Measurements from ENCODE around the gene NDUFV1. TPM values are rescaled to one million over a fixed set of nuclear protein-coding genes. Genes with fewer than 3 reads are reported as not detected.
A peak's percentile ranks its signal among the peaks of the same experiment; 100 is the strongest.
"Not testable (repeated sequence)": the region's sequence is repeated elsewhere in the genome, so short reads cannot be mapped to it uniquely, and the experiment has no call there.

The NDUFV1 gene
- total and polyA plus RNA-seq, 12 donors, result 295 to 712 (median 613) TPM

- Histone ChIP-seq H3K27ac (peak overlapping the region in 1 of 10 donors; percentile 56), H3K4me1 (peaks cover 8 to 36% (median 18%) of the 10 kb centered on the region in 9 donors), H3K36me3 (peaks cover 0 to 11% (median 4%) of the 10 kb centered on the region in 9 donors), H3K27me3 (peaks cover 0 to 17% (median 12%) of the 10 kb centered on the region in 7 donors), H3K9me3 (no peaks in the 10 kb centered on the region), H3K4me3 (no peak overlapping the region)
- intact Hi-C loops (cut with DNase I), result no loop called here
- DNase-seq (no peak), ATAC-seq (no peak)
- 54 to 66% methylated on average over 7 of the region's 7 CpGs for WGBS, 2 donors
- TF ChIP-seq CTCF (IDR thresholded peaks at IDR 0.05), result no peak
These were observed 10.7 kb downstream of the NDUFV1 start for GRCh38 chr11:67617243-67617953.

DNA sequence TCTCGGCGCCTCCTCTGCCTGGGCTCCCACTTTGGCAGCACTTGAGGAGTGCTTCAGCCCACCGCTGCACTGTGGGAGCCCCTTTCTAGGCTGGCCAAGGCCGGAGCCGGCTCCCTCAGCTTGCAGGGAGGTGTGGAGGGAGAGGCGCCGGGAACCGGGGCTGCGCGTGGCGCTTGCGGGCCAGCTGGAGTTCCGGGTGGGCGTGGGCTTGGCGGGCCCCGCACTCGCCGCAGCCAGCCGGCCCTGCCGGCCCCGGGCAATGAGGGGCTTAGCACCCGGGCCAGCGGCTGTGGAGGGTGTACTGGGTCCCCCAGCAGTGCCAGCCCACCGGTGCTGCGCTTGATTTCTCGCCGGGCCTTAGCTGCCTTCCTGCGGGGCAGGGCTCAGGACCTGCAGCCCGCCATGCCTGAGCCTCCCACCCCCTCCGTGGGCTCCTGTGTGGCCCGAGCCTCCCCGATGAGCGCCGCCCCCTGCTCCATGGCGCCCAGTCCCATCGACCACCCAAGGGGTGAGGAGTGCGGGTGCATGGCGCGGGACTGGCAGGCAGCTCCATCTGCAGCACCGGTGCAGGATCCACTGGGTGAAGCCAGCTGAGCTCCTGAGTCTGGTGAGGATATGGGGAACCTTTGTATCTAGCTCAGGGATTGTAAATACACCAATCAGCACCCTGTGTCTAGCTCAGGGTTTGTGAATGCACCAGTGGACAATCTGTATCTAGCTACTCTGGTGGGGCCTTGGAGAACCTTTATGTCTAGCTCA lies 12.3 kb downstream of the NDUFV1 start:
- H3K36me3 ChIP-seq; H3K4me3 ChIP-seq; H3K27ac ChIP-seq; H3K9me3 ChIP-seq; intact Hi-C loops (cut with DNase I); ATAC-seq; DNase-seq: not testable (repeated sequence)
- peaks cover 0 to 17% (median 12%) of the 10 kb centered on the region in 7 donors for H3K27me3 ChIP-seq
- H3K4me1 ChIP-seq, result peaks cover 4 to 29% (median 12%) of the 10 kb centered on the region in 9 donors
- 90 to 92% methylated on average over 33 to 40 of the region's 40 CpGs for WGBS, 2 donors

DNA sequence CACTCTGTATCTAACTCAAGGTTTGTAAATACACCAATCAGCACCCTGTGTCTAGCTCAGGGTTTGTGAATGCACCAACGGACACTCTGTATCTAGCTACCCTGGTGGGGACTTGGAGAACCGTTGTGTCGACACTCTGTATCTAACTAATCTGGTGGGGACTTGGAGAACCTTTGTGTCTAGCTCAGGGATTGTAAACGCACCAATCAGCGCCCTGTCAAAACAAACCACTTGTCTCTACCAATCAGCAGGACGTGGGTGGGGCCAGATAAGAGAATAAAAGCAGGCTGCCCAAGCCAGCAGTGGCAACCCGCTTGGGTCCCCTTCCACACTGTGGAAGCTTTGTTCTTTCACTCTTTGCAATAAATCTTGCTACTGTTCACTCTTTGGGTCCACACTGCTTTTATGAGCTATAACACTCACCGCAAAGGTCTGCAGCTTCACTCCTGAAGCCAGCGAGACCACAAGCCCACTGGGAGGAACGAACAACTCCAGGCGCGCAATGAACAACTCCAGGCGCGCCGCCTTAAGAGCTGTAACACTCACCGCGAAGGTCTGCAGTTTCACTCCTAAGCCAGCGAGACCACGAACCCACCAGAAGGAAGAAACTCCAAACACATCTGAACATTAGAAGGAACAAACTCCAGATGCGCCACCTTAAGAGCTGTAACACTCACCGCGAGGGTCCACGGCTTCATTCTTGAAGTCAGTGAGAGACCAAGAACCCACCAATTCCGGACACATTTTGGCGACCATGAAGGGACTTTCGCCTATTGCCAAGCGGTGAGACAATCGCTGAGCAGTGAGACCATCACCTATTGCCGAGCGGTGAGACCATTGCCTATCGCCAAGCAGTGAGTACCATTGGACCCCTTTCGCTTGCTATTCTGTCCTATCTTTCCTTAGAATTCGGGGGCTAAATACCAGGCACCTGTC lies 13.2 kb downstream of the NDUFV1 start:
- DNase-seq; H3K4me3 ChIP-seq; intact Hi-C loops (cut with DNase I); H3K27ac ChIP-seq; H3K9me3 ChIP-seq; ATAC-seq; H3K36me3 ChIP-seq: not testable (repeated sequence)
- 85 to 90% methylated on average over 33 of the region's 33 CpGs for WGBS, 2 donors
- peaks cover 0 to 15% (median 8%) of the 10 kb centered on the region in 7 donors for H3K27me3 ChIP-seq
- H3K4me1 ChIP-seq, result peaks cover 0 to 22% (median 8%) of the 10 kb centered on the region in 9 donors

DNA sequence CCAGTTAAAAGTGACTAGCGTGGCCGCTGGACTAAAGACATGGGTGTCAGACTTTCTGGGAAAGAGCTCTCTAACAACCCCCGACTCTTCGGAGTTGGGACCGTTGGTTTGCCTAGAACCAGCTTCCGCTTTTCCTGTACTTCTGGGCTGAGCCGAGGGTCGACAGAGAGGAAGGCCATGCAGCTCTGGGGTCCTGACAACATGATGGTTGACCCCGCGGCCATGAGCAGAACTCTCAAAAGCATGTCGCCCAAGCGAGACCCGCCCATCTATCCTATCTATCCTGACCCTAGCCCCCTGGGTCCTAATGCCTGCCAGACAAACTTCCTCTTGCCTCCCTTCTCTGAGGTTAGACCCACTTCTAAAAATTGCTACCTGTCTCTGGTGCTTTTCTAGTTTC lies 13.9 kb downstream of the NDUFV1 start:
- H3K4me3 ChIP-seq; H3K9me3 ChIP-seq; ATAC-seq; H3K27ac ChIP-seq; H3K27me3 ChIP-seq; DNase-seq; H3K36me3 ChIP-seq; intact Hi-C loops (cut with DNase I): not testable (repeated sequence)
- H3K4me1 ChIP-seq, result peaks cover 0 to 20% (median 7%) of the 10 kb centered on the region in 9 donors
- 86 to 90% methylated on average over 13 of the region's 13 CpGs for WGBS, 2 donors

DNA sequence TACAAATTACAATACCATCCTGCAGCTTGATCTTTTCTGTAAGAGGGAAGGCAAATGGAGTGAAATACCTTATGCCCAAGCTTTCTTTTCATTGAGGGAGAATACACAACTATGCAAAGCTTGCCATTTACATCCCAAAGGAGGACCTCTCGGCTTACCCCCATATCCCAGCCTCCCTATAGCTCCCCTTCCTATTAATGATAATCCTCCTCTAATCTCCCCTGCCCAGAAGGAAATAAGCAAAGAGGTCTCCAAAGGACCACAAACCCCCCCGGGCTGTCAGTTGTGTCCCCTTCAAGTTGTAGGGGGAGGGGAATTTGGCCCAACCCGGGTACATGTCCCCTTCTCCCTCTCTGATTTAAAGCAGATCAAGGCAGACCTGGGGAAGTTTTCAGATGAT lies 15.2 kb downstream of the NDUFV1 start:
- DNase-seq; H3K36me3 ChIP-seq; intact Hi-C loops (cut with DNase I); ATAC-seq; H3K27ac ChIP-seq; H3K27me3 ChIP-seq; H3K4me1 ChIP-seq; H3K4me3 ChIP-seq; H3K9me3 ChIP-seq: not testable (repeated sequence)
- WGBS, 2 donors, result 56 to 61% methylated on average over 3 of the region's 3 CpGs

GRCh38 chr11:67622905-67623304 lies 16.2 kb downstream of the NDUFV1 start:
- 26 to 54% methylated on average over 7 of the region's 7 CpGs for WGBS, 2 donors
- H3K36me3 ChIP-seq; H3K4me1 ChIP-seq; H3K27me3 ChIP-seq; intact Hi-C loops (cut with DNase I); H3K4me3 ChIP-seq; DNase-seq; ATAC-seq; H3K9me3 ChIP-seq: not testable (repeated sequence)
- peak overlapping the region in 1 of 10 donors; percentile 51 for H3K27ac ChIP-seq

DNA sequence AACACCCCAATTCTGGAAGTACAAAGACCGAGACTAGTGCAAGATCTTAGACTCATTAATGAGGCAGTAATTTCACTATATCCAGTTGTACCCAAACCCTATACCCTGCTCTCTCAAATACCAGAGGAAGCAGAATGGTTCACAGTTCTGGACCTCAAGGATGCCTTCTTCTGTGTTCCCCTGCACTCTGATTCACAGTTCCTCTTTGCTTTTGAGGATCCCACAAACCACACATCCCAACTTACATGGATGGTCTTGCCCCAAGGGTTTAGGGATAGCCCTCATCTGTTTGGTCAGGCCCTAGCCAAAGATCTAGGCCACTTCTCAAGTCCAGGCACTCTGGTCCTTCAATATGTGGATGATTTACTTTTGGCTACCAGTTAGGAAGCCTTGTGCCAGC lies 17.1 kb downstream of the NDUFV1 start:
- H3K27ac ChIP-seq, ATAC-seq: not testable (repeated sequence)

DNA sequence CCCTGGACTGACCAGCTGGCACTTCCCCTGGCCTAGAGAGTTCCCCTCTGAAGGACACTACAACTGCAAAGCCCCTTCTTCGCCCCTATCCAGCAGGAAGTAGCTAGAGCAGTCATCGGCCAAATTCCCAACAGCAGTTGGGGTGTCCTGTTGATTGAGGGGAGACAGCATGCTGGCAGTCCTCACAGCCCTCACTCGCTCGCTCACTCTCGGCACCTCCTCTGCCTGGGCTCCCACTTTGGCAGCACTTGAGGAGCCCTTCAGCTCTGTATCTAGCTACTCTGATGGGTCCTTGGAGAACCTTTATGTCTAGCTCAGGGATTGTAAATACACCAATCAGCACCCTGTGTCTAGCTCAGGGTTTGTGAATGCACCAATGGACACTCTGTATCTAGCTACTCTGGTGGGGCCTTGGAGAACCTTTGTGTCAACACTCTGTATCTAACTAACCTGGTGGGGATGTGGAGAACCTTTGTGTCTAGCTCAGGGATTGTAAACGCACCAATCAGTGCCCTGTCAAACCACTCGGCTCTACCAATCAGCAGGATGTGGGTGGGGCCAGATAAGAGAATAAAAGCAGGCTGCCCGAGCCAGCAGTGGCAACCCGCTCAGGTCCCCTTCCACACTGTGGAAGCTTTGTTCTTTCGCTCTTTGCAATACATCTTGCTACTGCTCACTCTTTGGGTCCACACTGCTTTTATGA lies 19.5 kb downstream of the NDUFV1 start:
- DNase-seq; H3K36me3 ChIP-seq; H3K27me3 ChIP-seq; intact Hi-C loops (cut with DNase I); H3K27ac ChIP-seq; H3K9me3 ChIP-seq; H3K4me3 ChIP-seq; ATAC-seq: not testable (repeated sequence)
- peaks cover 0 to 26% (median 17%) of the 10 kb centered on the region in 9 donors for H3K4me1 ChIP-seq
- 82 to 87% methylated on average over 10 of the region's 10 CpGs for WGBS, 2 donors

More for the DNA sequence above, 17.1 kb downstream of the NDUFV1 start:
- H3K36me3 ChIP-seq; intact Hi-C loops (cut with DNase I); DNase-seq; H3K27me3 ChIP-seq; H3K4me3 ChIP-seq; H3K9me3 ChIP-seq: not testable (repeated sequence)
- 88 to 94% methylated on average over 1 of the region's 1 CpG for WGBS, 2 donors
- peaks cover 0 to 11% (median 4%) of the 10 kb centered on the region in 9 donors for H3K4me1 ChIP-seq
